NT2/D1 (cell line): ENCODE data around the gene SHISA7.

Experiments
- DNase-seq: peaks from one replicate; pipeline ENCODE4 v3.0.0-alpha.2; 2011; ENCODE audit warnings: low read depth, low spot score
- H3K27me3 ChIP-seq: 2 replicates; pipeline ENCODE4 v1.6.0; 2011; ENCODE audit warnings: mild to moderate bottlenecking; ENCODE audit not compliant: insufficient read length, insufficient read depth
- H3K36me3 ChIP-seq: 2 replicates; pipeline ENCODE4 v1.6.1; 2011; ENCODE audit warnings: mild to moderate bottlenecking, low read length, mixed read lengths; ENCODE audit not compliant: insufficient read depth, insufficient read length
- H3K4me1 ChIP-seq: 2 replicates; pipeline ENCODE4 v1.5.1; 2011; ENCODE audit not compliant: insufficient read depth, insufficient read length
- H3K4me3 ChIP-seq: 2 replicates; pipeline ENCODE4 v1.5.1; 2011; ENCODE audit warnings: low read depth; ENCODE audit not compliant: insufficient read length
- H3K9ac ChIP-seq: 2 replicates; pipeline ENCODE4 v1.6.0; 2011; ENCODE audit warnings: low read depth; ENCODE audit not compliant: insufficient read length
- H3K9me3 ChIP-seq: 2 replicates; pipeline ENCODE4 v1.5.1; 2011; ENCODE audit warnings: mild to moderate bottlenecking, low read length; ENCODE audit not compliant: insufficient read depth
- SUZ12 ChIP-seq: IDR thresholded peaks from 2 replicates; pipeline ENCODE4 v1.6.1; 2011; ENCODE audit not compliant: insufficient read length, insufficient read depth; ENCODE audit errors: extremely low read depth
- YY1 ChIP-seq: IDR thresholded peaks from 2 replicates; pipeline ENCODE4 v1.6.1; 2011; ENCODE audit not compliant: insufficient read length, insufficient read depth
- ZNF274 ChIP-seq: IDR thresholded peaks from 2 replicates; pipeline ENCODE4 v1.6.1; 2011; ENCODE audit warnings: mild to moderate bottlenecking, low read depth, low read length

Gene SHISA7

DNA sequence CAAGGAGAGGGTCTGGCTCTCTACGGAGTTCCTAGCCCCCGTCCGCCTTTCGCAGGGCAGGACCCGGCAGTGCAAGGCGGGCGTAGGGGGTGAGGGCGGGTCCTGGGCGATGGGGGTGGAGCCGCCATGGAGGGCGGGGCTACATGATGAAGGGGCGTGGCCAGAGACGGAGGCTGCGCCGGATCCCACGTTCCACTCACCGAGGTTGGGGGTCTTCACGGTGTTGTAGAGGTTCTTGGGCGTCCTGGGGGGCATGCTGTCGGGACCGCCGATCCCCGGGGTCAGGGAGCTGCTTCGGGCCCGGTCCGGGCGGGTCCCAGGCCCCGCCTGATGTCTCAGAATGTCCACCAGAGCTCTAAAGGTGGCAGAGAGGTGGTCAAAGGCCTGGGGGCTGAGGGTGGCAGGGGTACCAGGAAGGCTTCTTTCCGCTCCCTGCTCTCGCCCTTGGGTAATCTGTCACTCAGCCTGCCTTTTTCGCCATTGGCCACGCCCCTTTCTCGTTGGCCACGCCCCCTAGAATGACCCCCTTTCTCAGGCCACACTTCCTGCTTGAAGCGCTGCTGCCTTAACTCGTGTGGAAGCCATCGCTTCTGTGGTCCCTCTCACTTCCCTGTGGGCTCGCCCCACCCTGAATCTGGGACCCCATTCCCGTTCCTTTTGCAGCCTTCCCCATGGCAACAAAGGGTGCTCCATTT lies 2.5 kb downstream of the SHISA7 start:
- Histone ChIP-seq H3K36me3 (no peaks in the 10 kb centered on the region), H3K9ac (peak overlapping the region; percentile 50), H3K4me1 (peaks cover 8% of the 10 kb centered on the region), H3K4me3 (peak overlapping the region; percentile 37), H3K27me3 (peaks cover 90% of the 10 kb centered on the region), H3K9me3 (no peaks in the 10 kb centered on the region)
- TF ChIP-seq ZNF274 (no peak), SUZ12 (no peak), YY1 (no peak)
- DNase-seq: no peak

DNA sequence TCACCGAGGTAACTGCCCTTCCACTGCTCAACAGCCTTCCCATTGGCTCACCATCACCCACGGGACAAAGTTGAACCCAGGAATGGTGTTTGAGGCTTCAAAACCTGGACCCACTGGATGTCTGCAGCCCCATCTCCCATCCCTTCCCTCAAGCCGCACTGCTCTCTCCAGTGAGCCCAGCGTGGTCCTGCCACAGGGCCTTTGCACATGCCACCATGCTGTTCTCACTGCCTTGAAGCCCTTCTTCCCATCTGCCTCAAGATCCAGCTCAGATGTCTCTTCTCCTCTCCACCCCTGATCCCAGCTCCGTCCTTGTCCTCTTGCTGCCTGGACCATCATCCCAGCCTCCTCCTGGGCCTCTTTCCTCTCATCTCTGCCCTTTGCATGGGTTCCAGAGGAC lies 4.0 kb downstream of the SHISA7 start:
- H3K4me1 ChIP-seq: peaks cover 8% of the 10 kb centered on the region
- no peak overlapping the region for H3K4me3 ChIP-seq
- H3K9me3 ChIP-seq: no peaks in the 10 kb centered on the region
- H3K27me3 ChIP-seq: peaks cover 86% of the 10 kb centered on the region
- H3K9ac ChIP-seq: no peak overlapping the region
- TF ChIP-seq ZNF274: no peak
- no peak for TF ChIP-seq SUZ12
- no peak for TF ChIP-seq YY1
- no peak for DNase-seq
- no peaks in the 10 kb centered on the region for H3K36me3 ChIP-seq

DNA sequence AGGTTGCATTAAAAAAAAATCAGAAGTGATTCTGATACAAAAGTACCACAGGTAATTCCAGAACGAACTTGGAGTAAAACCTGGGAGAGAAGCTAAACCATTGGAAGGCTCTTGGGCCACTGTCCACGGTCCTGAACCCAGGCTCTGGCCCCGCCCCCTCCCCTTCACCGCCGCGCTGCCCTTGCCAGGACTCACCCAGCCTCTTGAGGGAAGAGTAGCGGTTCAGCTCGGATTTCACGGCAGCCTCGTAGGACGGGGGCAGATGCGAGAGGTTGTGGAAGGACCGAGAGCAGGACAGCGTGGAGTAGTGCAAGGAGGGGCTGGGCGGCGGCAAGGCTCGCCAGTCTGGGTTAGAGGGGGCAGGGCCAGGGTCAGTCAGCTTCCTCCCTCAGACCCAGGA lies 5.7 kb downstream of the SHISA7 start:
- no peak for TF ChIP-seq SUZ12
- TF ChIP-seq YY1: no peak
- TF ChIP-seq ZNF274: no peak
- Histone ChIP-seq H3K9me3 (no peaks in the 10 kb centered on the region), H3K9ac (no peak overlapping the region), H3K27me3 (peaks cover 71% of the 10 kb centered on the region), H3K4me3 (no peak overlapping the region), H3K4me1 (peaks cover 8% of the 10 kb centered on the region), H3K36me3 (no peaks in the 10 kb centered on the region)
- DNase-seq: peak; percentile 61

DNA sequence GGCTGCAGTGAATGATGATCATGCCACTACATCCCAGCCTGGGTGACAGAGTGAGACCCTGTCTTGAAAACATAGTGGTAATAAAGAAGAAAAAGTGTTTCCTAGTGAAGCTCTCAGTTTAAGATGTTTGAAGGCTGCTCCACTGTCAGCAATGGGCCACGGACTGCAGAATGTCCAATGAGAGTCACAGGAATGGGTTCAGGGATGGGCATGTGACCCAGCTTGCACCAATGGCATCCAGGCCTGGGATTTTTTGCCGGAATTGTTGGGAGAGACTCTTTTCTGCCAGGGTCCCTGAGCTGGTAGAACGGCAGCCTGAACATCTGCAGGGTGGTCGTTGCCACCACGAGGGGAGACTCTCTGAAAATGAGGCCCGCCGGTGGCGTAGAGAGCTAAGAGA lies 6.3 kb downstream of the SHISA7 start:
- Histone ChIP-seq H3K4me3 (no peak overlapping the region), H3K9me3 (no peaks in the 10 kb centered on the region), H3K36me3 (no peaks in the 10 kb centered on the region), H3K4me1 (peaks cover 8% of the 10 kb centered on the region), H3K27me3 (peaks cover 68% of the 10 kb centered on the region), H3K9ac (no peak overlapping the region)
- TF ChIP-seq YY1: no peak
- no peak for TF ChIP-seq ZNF274
- no peak for TF ChIP-seq SUZ12
- DNase-seq: no peak

DNA sequence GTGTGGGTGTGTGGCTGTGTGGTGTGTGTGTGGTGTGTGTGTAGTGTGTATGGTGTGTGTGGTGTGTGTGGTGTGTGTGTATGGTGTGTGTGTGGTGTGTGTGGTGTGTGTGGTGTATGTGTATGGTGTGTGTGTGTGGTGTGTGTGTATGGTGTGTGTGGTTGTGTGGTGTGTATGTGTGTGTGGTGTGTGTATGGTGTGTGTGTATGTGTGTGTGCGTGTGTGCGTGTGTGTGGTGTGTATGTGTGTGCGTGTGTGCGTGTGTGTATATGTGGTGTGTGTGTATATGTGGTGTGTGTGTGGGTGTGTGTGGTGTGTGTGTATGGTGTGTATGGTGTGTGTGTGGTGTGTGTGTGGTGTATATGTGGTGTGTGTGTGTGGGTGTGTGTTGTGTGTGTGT lies 8.1 kb downstream of the SHISA7 start:
- Histone ChIP-seq H3K9me3 (no peaks in the 10 kb centered on the region; the same call in 1 of the 2 replicates), H3K36me3 (no peaks in the 10 kb centered on the region), H3K4me1 (peaks cover 5% of the 10 kb centered on the region), H3K9ac (no peak overlapping the region), H3K4me3 (no peak overlapping the region), H3K27me3 (peaks cover 52% of the 10 kb centered on the region)
- TF ChIP-seq ZNF274: no peak
- no peak for TF ChIP-seq YY1
- no peak for DNase-seq

DNA sequence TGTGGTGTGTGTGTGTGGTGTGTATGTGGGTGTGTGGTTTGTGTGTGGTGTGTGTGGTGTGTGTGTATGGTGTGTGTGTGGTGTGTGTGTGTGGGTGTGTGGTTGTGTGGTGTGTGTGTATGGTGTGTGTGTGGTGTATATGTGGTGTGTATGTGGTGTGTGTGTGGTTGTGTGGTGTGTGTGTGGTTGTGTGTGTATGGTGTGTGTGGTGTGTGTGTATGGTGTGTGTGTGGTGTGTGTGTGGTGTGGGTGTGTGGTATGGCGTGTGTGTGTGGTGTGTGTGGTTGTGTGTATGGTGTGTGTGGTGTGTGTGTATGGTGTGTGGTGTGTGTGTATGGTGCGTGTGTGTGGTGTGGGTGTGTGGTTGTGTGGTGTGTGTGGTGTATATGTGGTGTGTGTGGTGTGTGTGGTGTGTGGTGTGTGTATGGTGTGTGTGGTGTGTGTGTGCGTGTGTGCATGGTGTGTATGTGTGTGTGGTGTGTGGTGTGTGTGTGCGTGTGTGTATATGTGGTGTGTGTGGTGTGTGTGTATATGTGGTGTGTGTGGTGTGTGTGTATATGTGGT lies 8.7 kb downstream of the SHISA7 start:
- Histone ChIP-seq H3K4me1 (peaks cover 4% of the 10 kb centered on the region), H3K4me3 (no peak overlapping the region)

DNA sequence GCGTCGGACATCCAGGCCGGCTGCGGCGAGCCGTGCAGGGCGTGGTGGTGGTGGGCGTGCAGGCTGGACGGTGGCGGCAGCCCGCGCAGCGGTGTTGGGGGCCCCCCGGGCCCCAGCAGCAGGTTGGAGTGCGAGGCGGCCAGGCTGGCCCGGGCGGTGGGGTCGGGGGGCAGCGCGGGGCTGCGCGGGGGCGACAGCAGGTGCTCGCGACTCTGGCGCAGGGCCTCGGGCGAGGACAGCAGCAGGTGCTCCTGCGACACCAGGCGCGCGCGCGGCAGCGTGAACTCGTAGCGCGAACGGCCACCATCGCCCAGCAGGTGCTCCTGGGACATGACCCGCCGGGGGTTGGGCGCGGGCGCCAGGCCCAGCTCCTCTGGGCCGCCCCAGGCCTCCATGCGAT lies 9.8 kb downstream of the SHISA7 start:
- no peak for DNase-seq
- Histone ChIP-seq H3K36me3 (no peaks in the 10 kb centered on the region), H3K4me1 (peaks cover 5% of the 10 kb centered on the region), H3K9ac (no peak overlapping the region), H3K9me3 (no peaks in the 10 kb centered on the region; the same call in 1 of the 2 replicates), H3K27me3 (peaks cover 35% of the 10 kb centered on the region), H3K4me3 (no peak overlapping the region)
- TF ChIP-seq ZNF274 (no peak), YY1 (no peak), SUZ12 (no peak)

More for the DNA sequence above, 8.7 kb downstream of the SHISA7 start:
- no peak for DNase-seq
- H3K27me3 ChIP-seq: peaks cover 46% of the 10 kb centered on the region
- no peak overlapping the region for H3K9ac ChIP-seq
- H3K9me3 ChIP-seq: no peaks in the 10 kb centered on the region; the same call in 1 of the 2 replicates
- no peak for TF ChIP-seq SUZ12
- no peak for TF ChIP-seq ZNF274
- no peak for TF ChIP-seq YY1
- no peaks in the 10 kb centered on the region for H3K36me3 ChIP-seq
